Stimulated activated CD4-positive, alpha-beta T cell treated with anti-CD3 and anti-CD28 coated beads, Interleukin-15, amount 100 ng/mL, for 48 hours (primary cell): ENCODE measurements around the gene CCDC12.
"Not testable (repeated sequence)": the region's sequence is repeated elsewhere in the genome, so short reads cannot be mapped to it uniquely, and the experiment has no call there.

Source experiments
- DNase-seq, 2 donors: peaks; one replicate each; pipeline ENCODE4 v3.0.0-alpha.2; 2020; ENCODE audit warnings: low read depth in 2 of 2

The CCDC12 gene

GRCh38 chr3:46923559-46924350 is 52.8 kb downstream of the CCDC12 start:
- no peak for DNase-seq

DNA sequence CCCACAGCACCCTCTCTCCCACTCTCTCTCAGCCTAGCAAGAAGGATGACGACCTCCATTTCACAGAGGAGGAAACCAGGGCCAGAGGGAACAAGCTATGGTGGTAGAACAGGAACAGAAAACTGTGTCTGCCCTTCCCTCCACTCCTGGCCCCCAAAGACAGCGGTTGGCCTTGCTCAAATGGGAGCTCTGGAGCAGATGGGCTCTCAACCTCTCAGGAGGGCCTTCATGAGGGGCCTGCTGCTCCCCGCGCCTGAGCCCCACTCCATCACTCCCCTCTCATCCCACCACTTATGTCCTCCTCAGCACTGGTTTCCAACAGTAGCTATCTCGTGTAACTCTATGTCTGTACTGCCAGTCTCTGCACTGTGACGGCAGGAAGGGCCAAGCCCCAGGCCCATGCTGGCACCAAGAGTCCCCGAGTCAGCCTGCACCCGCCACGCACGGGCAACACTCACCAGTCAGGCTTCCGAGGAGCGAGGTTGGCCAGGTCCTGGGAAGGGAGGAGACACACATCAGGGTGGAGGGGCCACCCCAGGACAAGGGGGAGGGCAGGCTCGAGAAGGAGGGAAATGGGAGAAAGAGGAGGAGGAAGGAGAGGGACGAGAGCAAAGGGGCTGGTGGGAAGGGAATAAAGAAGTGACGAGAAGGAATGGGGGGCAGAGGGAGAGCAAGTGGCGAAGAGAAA is 53.5 kb downstream of the CCDC12 start:
- DNase-seq = no peak

DNA sequence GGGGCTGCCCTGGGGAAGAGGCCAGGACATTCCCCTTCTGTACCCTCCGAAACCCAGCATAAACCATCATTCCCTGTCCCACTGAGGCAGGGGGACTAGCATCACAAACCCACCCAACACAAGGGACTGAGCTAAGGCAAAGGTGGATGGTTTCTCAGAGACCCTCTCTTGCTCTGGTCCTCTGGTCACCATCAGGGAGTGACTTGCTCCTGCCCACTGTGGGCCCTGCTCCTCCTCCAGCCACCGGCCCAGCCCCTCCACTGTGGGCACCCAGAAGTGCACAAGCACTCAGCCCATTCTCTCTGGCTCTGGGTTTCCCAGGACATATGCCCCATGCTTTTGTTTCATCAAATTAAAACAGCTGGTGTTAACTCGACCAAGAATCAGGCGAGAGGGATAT is 54.1 kb downstream of the CCDC12 start:
- DNase-seq = no peak

GRCh38 chr3:46921871-46922271 is 54.7 kb downstream of the CCDC12 start:
- DNase-seq = no peak

DNA sequence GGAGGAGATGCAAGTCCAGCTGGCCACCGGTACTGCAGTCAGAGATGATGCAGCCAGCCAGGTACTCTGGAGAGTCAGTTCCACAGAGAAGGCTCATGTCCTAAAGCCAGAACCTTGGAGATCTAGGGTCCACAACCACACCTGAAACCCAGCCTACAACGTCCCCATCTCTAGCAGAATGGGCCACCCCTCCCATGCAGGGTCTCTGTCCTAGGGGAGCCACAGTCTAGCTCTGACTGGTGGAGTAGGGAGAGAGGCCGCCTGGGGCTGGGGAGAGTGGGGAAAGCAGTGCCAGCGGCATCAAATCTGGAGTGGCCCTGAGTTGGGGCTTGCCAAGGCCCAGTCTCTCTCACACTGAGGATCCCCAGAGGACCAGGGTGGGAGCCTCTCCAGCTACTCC is 55.5 kb downstream of the CCDC12 start:
- DNase-seq = no peak

DNA sequence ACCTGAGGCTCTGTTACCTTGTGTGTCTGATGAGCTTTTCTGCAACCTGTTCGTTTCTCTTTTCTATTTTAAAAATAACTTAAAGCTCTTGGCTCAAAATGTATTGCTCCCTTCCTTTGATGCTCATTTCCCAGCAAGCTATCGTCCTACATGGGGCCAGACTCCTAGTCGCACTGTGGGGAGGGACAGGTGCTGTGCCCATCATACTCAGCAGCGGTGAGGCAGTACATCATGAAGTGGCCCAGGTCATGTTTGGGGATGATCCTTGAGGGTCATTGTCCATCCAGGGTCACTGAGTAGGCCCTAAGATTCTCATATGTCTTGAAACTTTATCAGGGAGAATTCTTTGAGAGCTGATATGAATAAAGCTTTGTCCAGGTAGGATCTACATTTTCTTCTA is 57.9 kb downstream of the CCDC12 start:
- DNase-seq = no peak

DNA sequence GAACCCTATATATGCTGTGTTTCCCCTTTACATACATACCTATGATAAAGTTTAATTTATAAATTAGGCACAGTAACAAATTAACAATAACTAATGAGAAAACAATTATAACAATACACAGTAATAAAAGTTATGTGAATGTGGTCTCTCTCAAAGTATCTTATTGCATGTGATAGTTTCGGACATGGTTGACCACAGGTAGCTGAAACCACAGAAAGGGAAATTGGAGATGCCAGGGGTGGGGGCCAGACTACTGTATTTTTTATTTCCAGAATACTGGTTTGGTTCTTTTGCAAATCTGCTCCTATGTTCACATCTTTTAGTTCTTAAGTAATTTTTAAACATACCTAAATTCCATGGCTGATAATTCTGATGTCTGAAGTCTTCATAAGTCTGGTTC is 58.3 kb downstream of the CCDC12 start:
- DNase-seq = no peak

- no peak for DNase-seq
Measured at GRCh38 chr3:46917257-46917656, 59.3 kb downstream of the CCDC12 start.

DNA sequence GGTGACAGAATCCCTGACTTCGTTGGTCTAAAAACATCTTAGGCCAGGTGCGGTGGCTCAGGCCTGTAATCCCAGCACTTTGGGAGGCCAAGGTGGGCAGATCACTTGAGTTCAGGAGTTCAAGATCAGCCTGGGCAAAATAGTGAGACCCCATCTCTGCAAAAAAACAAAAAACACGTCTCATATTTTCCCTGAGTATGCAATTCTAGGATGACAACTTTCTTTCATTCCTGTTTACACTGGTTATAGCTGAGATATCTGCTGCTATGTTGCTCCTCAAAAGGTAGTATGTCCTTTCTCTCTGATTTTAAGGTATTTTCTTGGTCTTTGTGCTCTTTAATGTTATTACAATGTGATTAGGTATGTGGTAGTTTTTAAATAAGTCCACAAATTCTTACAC is 59.7 kb downstream of the CCDC12 start:
- DNase-seq = no peak

DNA sequence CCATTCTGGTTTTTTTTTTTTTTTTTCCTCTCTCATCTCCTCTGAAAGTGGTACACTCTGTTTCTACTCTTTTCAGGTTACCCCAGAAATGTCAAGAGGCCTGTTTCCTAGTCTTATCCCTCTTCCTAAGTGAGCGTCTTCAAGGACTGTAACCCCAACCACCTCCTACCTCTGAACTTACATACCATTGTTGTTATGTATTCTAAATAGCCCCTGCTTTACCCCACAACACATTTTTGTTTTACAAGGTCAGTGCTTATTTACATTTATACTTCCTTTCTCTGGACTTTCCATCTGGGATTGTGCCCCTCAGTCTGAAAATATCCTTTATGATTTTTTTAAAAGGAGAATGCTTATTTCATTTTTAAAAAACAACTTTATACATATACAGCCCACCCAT is 60.3 kb downstream of the CCDC12 start:
- DNase-seq = no peak

GRCh38 chr3:46915297-46915822 is 61.2 kb downstream of the CCDC12 start:
- DNase-seq = no peak

- no peak for DNase-seq
Measured at GRCh38 chr3:46914849-46915248, 61.7 kb downstream of the CCDC12 start.

DNA sequence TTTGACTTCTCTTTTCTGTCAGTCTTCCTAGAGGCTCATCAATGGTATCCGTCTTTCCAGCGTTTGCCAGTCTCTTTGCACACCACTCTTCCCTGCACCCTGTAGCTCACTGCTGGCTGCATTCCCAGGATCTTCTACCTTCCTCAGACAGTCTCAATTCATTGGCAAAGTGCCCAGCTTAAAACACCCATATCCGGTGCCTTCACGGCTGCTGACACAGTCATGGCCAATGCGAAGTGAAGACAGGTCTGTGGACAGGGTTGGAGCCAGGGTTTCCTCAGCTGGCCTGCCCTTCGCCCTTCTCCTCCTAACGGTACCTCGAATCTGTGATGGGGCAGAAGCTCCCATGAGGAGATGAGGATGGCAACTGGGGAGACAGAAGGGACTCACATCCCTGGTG is 62.9 kb downstream of the CCDC12 start:
- DNase-seq = no peak

DNA sequence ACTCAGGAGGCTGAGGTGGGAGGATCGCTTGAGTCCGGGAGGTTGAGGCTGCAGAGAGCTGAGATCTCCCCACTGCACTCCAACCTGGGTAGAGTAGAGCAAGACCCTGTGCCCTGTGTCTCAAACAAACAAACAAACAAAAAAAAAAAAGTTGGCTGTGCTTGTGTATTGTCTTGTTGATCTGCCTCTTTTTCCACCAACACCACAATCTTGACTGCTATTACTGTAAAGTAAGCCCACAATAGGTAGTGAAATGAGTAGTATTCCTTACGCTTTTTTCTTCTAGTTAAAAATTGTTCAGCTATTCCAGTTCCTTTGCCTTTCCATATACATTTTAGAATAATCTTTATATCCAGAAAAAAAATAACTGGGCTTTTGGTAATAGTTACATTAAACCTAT is 63.6 kb downstream of the CCDC12 start:
- DNase-seq = no peak

DNA sequence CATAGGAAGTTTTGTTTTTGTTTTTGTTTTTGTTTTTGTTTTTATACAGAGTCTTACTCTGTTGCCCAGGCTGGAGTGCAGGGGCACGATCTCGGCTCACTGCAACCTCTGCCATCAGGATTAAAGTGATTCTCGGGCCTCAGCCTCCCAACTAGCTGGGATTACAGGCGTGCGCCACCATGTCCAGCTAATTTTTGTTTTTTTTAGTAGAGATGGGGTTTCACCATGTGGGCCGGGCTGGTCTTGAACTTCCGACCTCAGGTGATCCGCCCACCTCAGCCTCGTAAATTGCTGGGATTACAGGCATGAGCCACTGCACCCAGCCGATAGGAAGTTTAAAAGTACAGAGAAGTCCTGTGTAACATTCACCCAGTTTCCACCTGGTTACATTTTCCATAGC is 65.6 kb downstream of the CCDC12 start:
- not testable (repeated sequence) for DNase-seq

DNA sequence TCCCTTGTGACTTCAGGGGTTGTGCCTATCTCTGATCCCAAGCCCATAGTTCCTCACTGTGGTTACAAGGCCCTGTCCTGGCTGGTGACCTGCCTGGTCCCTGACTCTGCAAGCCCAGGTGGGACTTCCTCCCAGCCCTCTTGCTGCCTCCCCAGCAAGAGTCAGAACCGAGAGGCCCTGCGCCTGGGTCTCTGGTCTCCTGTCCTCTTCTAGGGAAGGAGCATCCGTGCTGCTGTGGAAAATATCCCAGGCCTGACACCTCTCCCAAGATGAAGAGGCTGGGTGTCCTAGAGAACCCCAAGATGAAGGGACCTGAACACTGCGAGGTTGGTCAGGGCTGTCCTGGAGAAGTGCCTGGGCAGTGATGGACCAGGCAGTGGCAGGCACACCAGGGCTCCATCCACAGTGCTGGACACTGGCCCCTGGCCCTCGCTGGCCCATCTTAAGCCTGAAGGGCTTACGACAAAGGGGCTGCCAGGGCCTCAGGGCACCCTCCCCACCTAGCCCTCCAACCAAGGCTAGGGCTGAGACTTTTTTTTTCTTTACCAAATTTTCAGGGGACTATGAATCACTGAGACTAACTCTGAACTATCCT is 66.3 kb downstream of the CCDC12 start:
- no peak for DNase-seq

DNA sequence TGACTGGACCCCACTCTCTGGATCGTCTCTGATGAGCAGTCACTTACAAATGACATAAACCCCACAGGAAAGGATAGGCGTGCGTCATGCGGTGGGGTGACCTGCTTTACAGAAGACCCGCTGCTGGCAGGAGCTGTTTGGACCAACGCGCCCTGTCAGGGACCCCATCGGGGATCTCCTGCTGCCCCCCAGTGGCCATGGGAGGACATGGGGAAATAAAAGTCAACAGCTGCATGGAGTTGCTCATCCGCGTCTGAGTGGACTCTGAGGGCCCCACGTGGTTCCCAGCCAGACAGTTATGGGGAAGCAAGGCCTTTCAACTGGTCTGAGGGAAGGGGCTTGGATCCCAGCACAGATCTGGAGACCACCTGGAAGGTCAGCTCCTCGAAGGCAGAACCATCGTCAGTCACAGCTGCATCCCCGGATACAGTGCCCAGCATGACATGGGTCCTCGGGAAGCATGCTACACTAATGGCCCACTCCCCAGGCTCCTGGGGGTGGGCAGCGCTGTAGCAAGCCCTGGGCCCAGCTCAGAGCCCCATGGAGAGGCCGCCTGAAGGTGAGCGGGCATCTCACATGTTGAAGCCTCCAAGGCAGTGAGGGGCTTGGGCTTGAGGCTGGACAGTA is 66.9 kb downstream of the CCDC12 start:
- peak; percentile 71 to 74 for DNase-seq

GRCh38 chr3:46908986-46909534 is 67.5 kb downstream of the CCDC12 start:
- DNase-seq = no peak

GRCh38 chr3:46908294-46908985 is 68.1 kb downstream of the CCDC12 start:
- no peak for DNase-seq

DNA sequence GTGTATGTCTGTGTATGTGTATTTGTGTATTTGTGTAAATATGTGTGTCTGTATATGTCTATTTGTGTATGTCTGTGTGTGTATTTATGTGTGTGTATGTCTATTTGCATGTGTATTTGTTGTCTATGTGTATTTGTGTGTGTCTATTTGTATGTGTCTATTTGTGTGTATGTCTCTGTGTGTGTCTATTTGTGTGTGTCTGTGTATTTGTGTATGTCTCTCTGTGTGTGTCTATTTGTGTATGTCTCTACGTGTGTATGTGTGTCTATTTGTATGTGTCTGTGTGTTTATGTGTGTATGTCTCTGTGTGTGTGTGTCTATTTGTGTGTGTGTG is 68.6 kb downstream of the CCDC12 start:
- no peak for DNase-seq

DNA sequence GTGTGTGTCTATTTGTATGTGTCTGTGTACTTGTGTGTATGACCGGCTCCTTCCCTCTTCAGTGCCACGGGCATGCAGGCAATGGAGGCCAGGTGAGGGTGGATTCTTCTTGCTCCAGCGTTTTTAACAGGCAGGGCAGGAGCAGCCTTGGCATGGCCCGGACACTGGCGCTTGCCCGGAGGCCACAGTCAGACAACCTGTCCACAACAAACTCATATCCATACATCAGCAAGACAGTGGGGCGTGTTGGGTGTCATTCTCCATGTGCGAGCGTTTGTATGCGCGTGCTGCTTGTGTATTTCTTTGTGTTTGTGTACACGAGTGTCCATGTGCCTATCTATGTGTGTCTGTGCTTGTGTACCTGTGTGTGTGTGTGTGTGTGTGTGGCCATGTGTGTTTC is 69.3 kb downstream of the CCDC12 start:
- no peak for DNase-seq
